Tibial artery (tissue), 4 donors: ENCODE data around the gene CREB5.
A peak's percentile ranks its signal among the peaks of the same experiment; 100 is the strongest.

Experiments used
- DNase-seq, 2 donors: peaks; one replicate each; pipeline ENCODE4 v3.0.0-alpha.2; 2019
- H3K27ac ChIP-seq, 2 donors: fragments of 200-600 bp; sonication (generic) in 1 of 2; 1 replicate in 1 of 2; 2 replicates in 1 of 2; pipeline ENCODE4 v1.5.1; 2018 to 2019; ENCODE audit warnings: mild to moderate bottlenecking in 1 of 2
- H3K27me3 ChIP-seq, 2 donors: fragments of 200-600 bp; sonication (generic) in 1 of 2; one replicate each; pipeline versions ENCODE4 v1.5.1 to v1.6.0; 2016 to 2019
- H3K36me3 ChIP-seq, 3 donors: fragments of 200-600 bp; sonication (generic) in 2 of 3; one replicate each; pipeline ENCODE4 v1.5.1; 2016 to 2019; ENCODE audit warnings: mild to moderate bottlenecking in 2 of 3
- H3K4me1 ChIP-seq, 4 donors: fragments of 200-600 bp; sonication (generic) in 2 of 4; 1 replicate in 3 of 4; 2 replicates in 1 of 4; pipeline ENCODE4 v1.5.1; 2016 to 2019
- H3K4me3 ChIP-seq, 2 donors: fragments of 200-600 bp; sonication (generic) in 1 of 2; 1 replicate in 1 of 2; 2 replicates in 1 of 2; pipeline ENCODE4 v1.5.1; 2018 to 2019; ENCODE audit warnings: mild to moderate bottlenecking in 2 of 2
- H3K9me3 ChIP-seq, 3 donors: fragments of 200-600 bp; sonication (generic) in 1 of 3; one replicate each; pipeline ENCODE4 v1.5.1; 2016 to 2019
- intact Hi-C: fragments of 100-400 bp; cut with DNase I; formaldehyde crosslinking; loops from one replicate; pipeline ENCODE4 v1.15.0; 2023; ENCODE audit warnings: low total_unique reads
- TF ChIP-seq, protein P1 (sequence below), 2 experiments: fragments of 200-600 bp in 1 of 2; fragments of 450-650 bp in 1 of 2; IDR thresholded peaks; one replicate each; pipeline ENCODE4 v1.5.1; 2017 to 2019; ENCODE audit warnings: antibody characterized with exemption in 2 of 2, mild to moderate bottlenecking in 1 of 2, moderate library complexity in 1 of 2

CREB5 gene

DNA sequence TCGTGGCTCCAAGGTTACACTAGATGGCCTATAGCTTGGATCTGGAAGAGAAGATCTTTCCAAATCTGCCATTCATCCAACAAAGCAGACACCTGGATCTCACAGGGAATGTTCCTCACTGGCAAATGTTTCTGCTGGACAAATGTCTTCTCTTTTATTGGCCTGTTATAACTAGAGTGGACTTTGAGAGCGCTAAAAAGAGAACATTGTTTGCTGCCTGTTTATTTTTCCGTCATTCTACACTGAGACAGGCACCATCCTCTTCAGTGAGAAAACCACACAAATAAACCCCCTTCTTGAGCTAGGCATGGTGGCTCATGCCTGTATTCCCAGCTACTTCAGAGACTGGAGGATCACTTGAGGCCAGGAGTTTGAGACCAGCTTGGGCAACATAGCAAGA lies 206.9 kb downstream of the CREB5 start:
- intact Hi-C loops: loop anchor here (10.0 kb wide), 1 partner anchor 236 kb away; no protein-coding TSS in a partner anchor
- no peaks in the 10 kb centered on the region for H3K27me3 ChIP-seq
- H3K9me3 ChIP-seq: no peaks in the 10 kb centered on the region
- TF ChIP-seq, protein P1, sequence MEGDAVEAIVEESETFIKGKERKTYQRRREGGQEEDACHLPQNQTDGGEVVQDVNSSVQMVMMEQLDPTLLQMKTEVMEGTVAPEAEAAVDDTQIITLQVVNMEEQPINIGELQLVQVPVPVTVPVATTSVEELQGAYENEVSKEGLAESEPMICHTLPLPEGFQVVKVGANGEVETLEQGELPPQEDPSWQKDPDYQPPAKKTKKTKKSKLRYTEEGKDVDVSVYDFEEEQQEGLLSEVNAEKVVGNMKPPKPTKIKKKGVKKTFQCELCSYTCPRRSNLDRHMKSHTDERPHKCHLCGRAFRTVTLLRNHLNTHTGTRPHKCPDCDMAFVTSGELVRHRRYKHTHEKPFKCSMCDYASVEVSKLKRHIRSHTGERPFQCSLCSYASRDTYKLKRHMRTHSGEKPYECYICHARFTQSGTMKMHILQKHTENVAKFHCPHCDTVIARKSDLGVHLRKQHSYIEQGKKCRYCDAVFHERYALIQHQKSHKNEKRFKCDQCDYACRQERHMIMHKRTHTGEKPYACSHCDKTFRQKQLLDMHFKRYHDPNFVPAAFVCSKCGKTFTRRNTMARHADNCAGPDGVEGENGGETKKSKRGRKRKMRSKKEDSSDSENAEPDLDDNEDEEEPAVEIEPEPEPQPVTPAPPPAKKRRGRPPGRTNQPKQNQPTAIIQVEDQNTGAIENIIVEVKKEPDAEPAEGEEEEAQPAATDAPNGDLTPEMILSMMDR (IDR thresholded peaks at IDR 0.05): no peak
- no peaks in the 10 kb centered on the region for H3K36me3 ChIP-seq
- no peak for DNase-seq
- peaks cover 0 to 50% (median 2%) of the 10 kb centered on the region in 4 donors for H3K4me1 ChIP-seq
- no peak overlapping the region for H3K4me3 ChIP-seq
- peak overlapping the region in 1 of 2 donors; percentile 36 for H3K27ac ChIP-seq

DNA sequence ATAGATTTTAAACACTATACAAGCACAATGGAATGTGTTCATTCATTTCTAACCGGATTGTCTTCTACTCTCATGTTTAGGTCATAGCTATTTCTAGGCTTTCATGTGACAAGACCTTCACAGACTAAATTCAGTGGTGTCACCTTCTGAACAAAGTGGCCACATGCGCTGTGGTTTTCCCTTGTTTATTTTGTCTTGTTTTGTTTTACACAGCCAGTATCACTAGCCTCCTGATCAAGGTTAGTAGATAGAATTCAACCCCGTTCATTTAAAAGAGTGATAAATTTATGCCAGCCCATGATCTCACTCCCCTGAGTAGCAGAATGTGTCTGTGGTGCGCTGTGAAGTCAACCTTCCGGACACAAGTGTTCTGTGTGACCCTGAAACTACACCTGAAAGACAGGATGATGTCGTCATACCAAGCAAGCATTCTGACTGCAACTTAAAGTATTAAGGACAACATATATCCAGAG lies 209.1 kb downstream of the CREB5 start:
- H3K9me3 ChIP-seq: no peaks in the 10 kb centered on the region
- H3K27ac ChIP-seq: peak overlapping the region; percentile 13 to 14
- DNase-seq: no peak
- no peak overlapping the region for H3K4me3 ChIP-seq
- TF ChIP-seq, protein P1 (IDR thresholded peaks at IDR 0.05): no peak
- no peaks in the 10 kb centered on the region for H3K36me3 ChIP-seq
- peaks cover 0 to 69% (median 2%) of the 10 kb centered on the region in 4 donors for H3K4me1 ChIP-seq
- H3K27me3 ChIP-seq: no peaks in the 10 kb centered on the region
- intact Hi-C loops: loop anchor here (10.0 kb wide), 1 partner anchor 207 kb away; the partner anchor contains the start of gene CREB5

DNA sequence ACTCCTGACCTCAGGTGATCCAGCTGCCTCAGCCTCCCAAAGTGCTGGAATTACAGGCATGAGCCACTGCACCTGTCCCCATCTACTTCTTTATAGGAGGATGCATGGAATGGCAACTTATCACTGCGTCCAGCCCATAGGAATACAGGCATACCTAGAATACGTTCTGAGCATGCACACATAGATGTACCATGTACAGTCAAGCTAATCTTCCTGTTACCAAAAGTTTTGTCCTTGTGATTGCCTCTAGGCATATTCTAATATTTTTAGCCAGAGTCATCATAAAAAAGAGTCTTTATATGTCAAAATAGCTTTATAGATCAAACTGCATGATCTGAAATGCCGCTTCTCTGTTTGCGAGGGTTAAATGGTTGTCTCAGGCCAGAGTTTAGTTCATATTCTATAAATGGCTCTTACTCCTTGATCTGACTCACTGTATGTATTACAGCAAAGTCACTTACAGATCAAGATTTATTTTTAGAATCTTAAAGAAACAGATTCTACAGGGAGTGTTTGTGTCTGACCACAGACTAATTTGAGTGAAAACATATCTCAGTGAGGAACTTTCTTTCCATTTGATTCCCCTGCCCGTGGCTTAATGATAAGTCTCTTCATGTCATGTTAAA lies 210.9 kb downstream of the CREB5 start:
- Histone ChIP-seq H3K36me3 (no peaks in the 10 kb centered on the region), H3K4me3 (no peak overlapping the region), H3K9me3 (no peaks in the 10 kb centered on the region), H3K27me3 (no peaks in the 10 kb centered on the region), H3K27ac (no peak overlapping the region), H3K4me1 (peaks cover 0 to 87% (median 3%) of the 10 kb centered on the region in 4 donors)
- TF ChIP-seq, protein P1 (IDR thresholded peaks at IDR 0.05): no peak
- intact Hi-C loops: loop anchor here (10.0 kb wide), 1 partner anchor 208 kb away; the partner anchor contains the start of gene CREB5
- DNase-seq: no peak

DNA sequence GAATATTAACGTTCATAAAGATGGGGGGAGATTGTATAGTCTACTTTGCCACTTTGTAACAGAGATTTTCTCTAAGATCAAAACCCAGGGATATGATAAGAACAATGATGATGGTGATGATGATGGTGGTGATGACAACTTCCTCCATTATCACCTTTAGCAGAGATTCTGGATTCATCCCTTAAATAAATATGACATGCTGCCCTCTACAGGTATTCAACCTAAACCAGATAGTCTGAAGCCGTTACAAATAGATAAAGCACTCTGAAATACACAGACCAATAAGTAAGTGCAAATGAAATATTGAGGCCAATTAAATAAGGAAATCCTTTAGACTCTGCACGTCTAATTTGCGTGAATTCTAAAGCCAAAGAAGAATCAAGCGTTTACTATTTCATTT lies 211.5 kb downstream of the CREB5 start:
- Histone ChIP-seq H3K4me3 (no peak overlapping the region), H3K27ac (no peak overlapping the region), H3K9me3 (no peaks in the 10 kb centered on the region), H3K36me3 (no peaks in the 10 kb centered on the region), H3K27me3 (no peaks in the 10 kb centered on the region), H3K4me1 (peaks cover 0 to 85% (median 3%) of the 10 kb centered on the region in 4 donors)
- DNase-seq: no peak
- TF ChIP-seq, protein P1 (IDR thresholded peaks at IDR 0.05): no peak
- intact Hi-C loops: loop anchor here (10.0 kb wide), 1 partner anchor 209 kb away; the partner anchor contains the start of gene CREB5

DNA sequence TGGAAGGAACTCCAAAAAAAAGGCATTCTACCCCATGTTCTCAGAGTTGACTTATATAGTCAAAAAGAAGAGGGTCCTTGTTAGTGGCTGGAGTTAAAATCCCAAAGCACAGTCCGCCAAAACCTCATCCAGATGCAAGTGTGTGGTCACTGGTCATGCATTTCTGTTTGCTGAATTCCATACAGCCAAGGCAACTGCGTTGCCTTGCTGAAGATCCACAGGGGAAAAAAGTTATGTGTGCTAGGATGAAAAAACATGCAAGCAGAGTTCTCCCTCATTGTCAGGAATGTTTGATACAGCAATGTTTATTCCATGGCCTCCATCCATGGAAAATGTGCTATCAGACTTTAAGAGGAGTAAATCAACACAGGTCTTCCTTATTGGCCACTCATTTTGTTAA lies 213.1 kb downstream of the CREB5 start:
- DNase-seq: no peak
- TF ChIP-seq, protein P1 (IDR thresholded peaks at IDR 0.05): no peak
- Histone ChIP-seq H3K4me3 (no peak overlapping the region), H3K9me3 (no peaks in the 10 kb centered on the region), H3K36me3 (no peaks in the 10 kb centered on the region), H3K27me3 (no peaks in the 10 kb centered on the region), H3K27ac (no peak overlapping the region), H3K4me1 (peaks cover 0 to 92% (median 3%) of the 10 kb centered on the region in 4 donors)
- intact Hi-C loops: loop anchor here (5.0 to 10.0 kb wide), 2 partner anchors 57 to 211 kb away; partner anchors contain the start of gene CREB5
